IMR-90 (cell line): ENCODE data around the gene CCDC167. TPM values are rescaled to one million over a fixed set of nuclear protein-coding genes. Genes with fewer than 3 reads are reported as not detected.

ENCODE experiments used
- ATAC-seq: fragments of 200-7000 bp; cut with Tn5 transposase; 2 replicates; pipeline ENCODE4 v1.9.1; 2020; ENCODE audit warnings: low read depth, mild to moderate bottlenecking, moderate library complexity
- BruUV-seq: library from RNA; stranded (reverse); fragments of 400-500 nt; replicated peaks from 2 replicates; lab custom pipeline; 2021; lab: Mats Ljungman, UMichigan
- CTCF ChIA-PET: fragments of 300-600 bp; formaldehyde crosslinking; extraction: SDS; loops from one replicate; lab custom pipeline; 2021; ENCODE audit warnings: antibody characterized with exemption; lab: Yijun Ruan, JAX
- POLR2A ChIA-PET: fragments of 300-600 bp; sonication (Branson Sonifier 250); formaldehyde crosslinking; loops from one replicate; lab custom pipeline; 2022; ENCODE audit warnings: antibody characterized with exemption; ENCODE audit not compliant: unreplicated experiment; lab: Charles Lee
- DNase-seq: peaks from one replicate; pipeline ENCODE4 v3.0.0; 2013
- H2AFZ ChIP-seq: replicated peaks from 2 replicates; pipeline ENCODE3; 2013; ENCODE audit warnings: low read length, mild to moderate bottlenecking; ENCODE audit not compliant: poor library complexity
- H2AK5ac ChIP-seq: 2 replicates; pipeline ENCODE4 v1.6.1; 2013; ENCODE audit warnings: low read depth, low read length, inconsistent platforms
- H2AK9ac ChIP-seq: replicated peaks from 2 replicates; pipeline ENCODE3; 2013; ENCODE audit warnings: mild to moderate bottlenecking, low read depth, low read length, moderate library complexity; ENCODE audit not compliant: poor library complexity
- H2BK120ac ChIP-seq: 2 replicates; pipeline ENCODE4 v1.6.1; 2013; ENCODE audit warnings: low read depth, low read length, inconsistent platforms
- H2BK15ac ChIP-seq: 3 replicates; pipeline ENCODE4 v1.6.1; 2013; ENCODE audit warnings: low read depth, low read length, inconsistent platforms
- H2BK20ac ChIP-seq: 2 replicates; pipeline ENCODE4 v1.6.1; 2013; ENCODE audit warnings: low read depth, mild to moderate bottlenecking, inconsistent platforms, low read length, moderate library complexity
- H2BK5ac ChIP-seq: 2 replicates; pipeline ENCODE4 v1.6.1; 2013; ENCODE audit warnings: mild to moderate bottlenecking, low read depth, low read length, inconsistent platforms; ENCODE audit not compliant: poor library complexity, severe bottlenecking
- H3K14ac ChIP-seq: replicated peaks from 2 replicates; pipeline ENCODE4 v1.6.1; 2013; ENCODE audit warnings: low read depth, low read length, inconsistent platforms
- H3K18ac ChIP-seq: 2 replicates; pipeline ENCODE4 v1.6.1; 2013; ENCODE audit warnings: low read depth, low read length, control low read depth
- H3K23ac ChIP-seq: 2 replicates; pipeline ENCODE4 v1.6.1; 2013; ENCODE audit warnings: low read depth, low read length, inconsistent platforms
- H3K27ac ChIP-seq: 2 replicates; pipeline ENCODE4 v1.5.1; 2013; ENCODE audit warnings: mild to moderate bottlenecking, control low read depth, low read length; ENCODE audit not compliant: insufficient read depth
- H3K27me3 ChIP-seq: 2 replicates; pipeline ENCODE4 v1.6.1; 2013; ENCODE audit warnings: low read length; ENCODE audit not compliant: control insufficient read depth, insufficient read depth
- H3K36me3 ChIP-seq: 2 replicates; pipeline ENCODE4 v1.6.1; 2013; ENCODE audit warnings: low read length, mixed read lengths; ENCODE audit not compliant: control insufficient read depth, insufficient read depth
- H3K4ac ChIP-seq: 2 replicates; pipeline ENCODE4 v1.6.1; 2013; ENCODE audit warnings: low read depth, low read length, inconsistent platforms
- H3K4me1 ChIP-seq: 2 replicates; pipeline ENCODE4 v1.6.1; 2013; ENCODE audit warnings: low read length, mixed read lengths; ENCODE audit not compliant: control insufficient read depth, insufficient read depth
- H3K4me2 ChIP-seq: 2 replicates; pipeline ENCODE4 v1.6.1; 2013; ENCODE audit warnings: low read depth, mild to moderate bottlenecking, control low read depth, low read length, moderate library complexity
- H3K4me3 ChIP-seq: 2 replicates; pipeline ENCODE4 v1.5.1; 2013; ENCODE audit warnings: low read depth, mild to moderate bottlenecking, control low read depth, low read length, moderate library complexity; ENCODE audit not compliant: insufficient read depth
- H3K56ac ChIP-seq: 2 replicates; pipeline ENCODE4 v1.6.1; 2013; ENCODE audit warnings: low read length, inconsistent platforms; ENCODE audit not compliant: insufficient read depth; ENCODE audit errors: extremely low read depth
- H3K79me1 ChIP-seq, 2 experiments: 2 replicates each; pipeline ENCODE4 v1.6.1; 2013; ENCODE audit warnings: low read length in 2 of 2, inconsistent platforms in 1 of 2, low read depth in 1 of 2
- H3K9ac ChIP-seq: 2 replicates; pipeline ENCODE4 v1.6.1; 2013; ENCODE audit warnings: low read depth, low read length, control low read depth
- H3K9me1 ChIP-seq: 2 replicates; pipeline ENCODE4 v1.6.1; 2013; ENCODE audit warnings: low read length, inconsistent platforms; ENCODE audit not compliant: insufficient read depth
- H3K9me3 ChIP-seq: 2 replicates; pipeline ENCODE4 v1.6.1; 2013; ENCODE audit warnings: low read length; ENCODE audit not compliant: control insufficient read depth, insufficient read depth
- H4K20me1 ChIP-seq: 2 replicates; pipeline ENCODE4 v1.6.1; 2013; ENCODE audit warnings: low read length, inconsistent platforms; ENCODE audit not compliant: insufficient read depth
- H4K5ac ChIP-seq: 2 replicates; pipeline ENCODE4 v1.6.1; 2013; ENCODE audit warnings: mild to moderate bottlenecking, low read depth, low read length, control low read depth
- H4K8ac ChIP-seq, 2 experiments: 2 replicates each; pipeline ENCODE4 v1.6.1; 2013; ENCODE audit warnings: low read depth in 2 of 2, low read length in 2 of 2, control low read depth in 1 of 2, inconsistent platforms in 1 of 2
- H4K91ac ChIP-seq: 2 replicates; pipeline ENCODE4 v1.6.1; 2013; ENCODE audit warnings: low read depth, low read length, inconsistent platforms; ENCODE audit not compliant: insufficient read depth
- BHLHE40 ChIP-seq: fragments of 150-350 bp; IDR thresholded peaks from 2 replicates; pipeline ENCODE4 v1.6.1; 2016; ENCODE audit warnings: mild to moderate bottlenecking, low read depth, low read length
- CHD1 ChIP-seq: IDR thresholded peaks from 2 replicates; pipeline ENCODE4 v1.6.1; 2012; ENCODE audit warnings: low read depth, low read length, improper control_type of control experiment
- CTCF ChIP-seq: conservative IDR thresholded peaks from 2 replicates; pipeline ENCODE4 v1.5.1; 2012; ENCODE audit warnings: mild to moderate bottlenecking, low read depth, low read length, improper control_type of control experiment
- ELK1 ChIP-seq: fragments of 150-350 bp; IDR thresholded peaks from 2 replicates; pipeline ENCODE4 v1.6.1; 2016; ENCODE audit warnings: low read depth, mild to moderate bottlenecking, low read length, moderate library complexity, borderline replicate concordance
- FOS ChIP-seq: fragments of 150-350 bp; IDR thresholded peaks from 2 replicates; pipeline ENCODE4 v1.6.1; 2016; ENCODE audit warnings: low read depth, low read length
- MAFK ChIP-seq: IDR thresholded peaks from 2 replicates; pipeline ENCODE4 v1.6.1; 2012; ENCODE audit warnings: low read depth, low read length, improper control_type of control experiment
- MAZ ChIP-seq: IDR thresholded peaks from 2 replicates; pipeline ENCODE4 v1.6.1; 2012; ENCODE audit warnings: low read depth, mild to moderate bottlenecking, low read length, improper control_type of control experiment, moderate library complexity, borderline replicate concordance
- MXI1 ChIP-seq: IDR thresholded peaks from 2 replicates; pipeline ENCODE4 v1.6.1; 2012; ENCODE audit warnings: low read depth, mild to moderate bottlenecking, low read length, moderate library complexity, borderline replicate concordance
- NFE2L2 ChIP-seq: fragments of 150-350 bp; IDR thresholded peaks from 2 replicates; pipeline ENCODE4 v1.6.1; 2016; ENCODE audit warnings: low read depth, mild to moderate bottlenecking, low read length
- POLR2A ChIP-seq: IDR thresholded peaks from 2 replicates; pipeline ENCODE4 v1.6.1; 2012; ENCODE audit warnings: mild to moderate bottlenecking, low read depth, low read length
- RAD21 ChIP-seq: IDR thresholded peaks from 2 replicates; pipeline ENCODE4 v1.6.1; 2012; ENCODE audit warnings: low read length, improper control_type of control experiment
- RCOR1 ChIP-seq: IDR thresholded peaks from 2 replicates; pipeline ENCODE4 v1.6.1; 2012; ENCODE audit warnings: mild to moderate bottlenecking, low read length, improper control_type of control experiment; ENCODE audit not compliant: insufficient replicate concordance
- RFX5 ChIP-seq: IDR thresholded peaks from 2 replicates; pipeline ENCODE4 v1.8.0; 2012; ENCODE audit warnings: low read depth, mild to moderate bottlenecking, low read length, moderate library complexity
- SMC3 ChIP-seq: fragments of 150-350 bp; IDR thresholded peaks from 2 replicates; pipeline ENCODE4 v1.6.1; 2016; ENCODE audit warnings: low read depth, mild to moderate bottlenecking, antibody characterized with exemption, low read length, moderate library complexity
- WGBS, 2 experiments: methylation state at CpG; one replicate each; pipeline versions ENCODE4 v1.1.5 to v1.1.7; 2013; ENCODE audit warnings: missing lambda C conversion rate in 2 of 2; ENCODE audit not compliant: insufficient read length in 1 of 2; ENCODE audit errors: extremely low coverage in 2 of 2; 5-methylcytosine and 5-hydroxymethylcytosine counted together
- dilution Hi-C: fragments of 300-500 bp; cut with HindIII; formaldehyde crosslinking; loops from one replicate; pipeline ENCODE4 v1.14.3; 2018; ENCODE audit warnings: low sequenced_read_pairs; ENCODE audit not compliant: unreplicated experiment
- in situ Hi-C: fragments of 300-500 bp; cut with MboI; formaldehyde crosslinking; loops from 3 replicates; pipeline ENCODE4 v1.14.3; 2019; ENCODE audit warnings: low sequenced_read_pairs, inconsistent platforms, mixed read lengths
- intact Hi-C: fragments of 100-400 bp; cut with micrococcal nuclease; formaldehyde crosslinking; loops from 2 replicates; pipeline ENCODE4 v1.10.0; 2022
- polyA plus RNA-seq, 3 experiments: library from polyadenylated mRNA; depleted of rRNA; stranded (reverse); fragments of >200 nt; gene quantifications; 2 replicates each; pipeline ENCODE4 v1.2.3, GENCODE V29; 2012; ENCODE audit warnings: low replicate concordance in 1 of 3
- total RNA-seq: library from RNA; depleted of rRNA; stranded (reverse); fragments of >200 nt; gene quantifications from 2 replicates; pipeline ENCODE4 v1.2.3, GENCODE V29; 2012
- TF ChIP-seq, protein P1 (sequence below): fragments of 150-350 bp; IDR thresholded peaks from 2 replicates; pipeline ENCODE4 v1.6.1; 2017; ENCODE audit warnings: mild to moderate bottlenecking, antibody characterized with exemption, low read length, low read depth

Gene CCDC167
- total and polyA plus RNA-seq, 2 of the 4 experiments (the other 2 are of a cell fraction): 35.8 to 96.8 TPM

DNA sequence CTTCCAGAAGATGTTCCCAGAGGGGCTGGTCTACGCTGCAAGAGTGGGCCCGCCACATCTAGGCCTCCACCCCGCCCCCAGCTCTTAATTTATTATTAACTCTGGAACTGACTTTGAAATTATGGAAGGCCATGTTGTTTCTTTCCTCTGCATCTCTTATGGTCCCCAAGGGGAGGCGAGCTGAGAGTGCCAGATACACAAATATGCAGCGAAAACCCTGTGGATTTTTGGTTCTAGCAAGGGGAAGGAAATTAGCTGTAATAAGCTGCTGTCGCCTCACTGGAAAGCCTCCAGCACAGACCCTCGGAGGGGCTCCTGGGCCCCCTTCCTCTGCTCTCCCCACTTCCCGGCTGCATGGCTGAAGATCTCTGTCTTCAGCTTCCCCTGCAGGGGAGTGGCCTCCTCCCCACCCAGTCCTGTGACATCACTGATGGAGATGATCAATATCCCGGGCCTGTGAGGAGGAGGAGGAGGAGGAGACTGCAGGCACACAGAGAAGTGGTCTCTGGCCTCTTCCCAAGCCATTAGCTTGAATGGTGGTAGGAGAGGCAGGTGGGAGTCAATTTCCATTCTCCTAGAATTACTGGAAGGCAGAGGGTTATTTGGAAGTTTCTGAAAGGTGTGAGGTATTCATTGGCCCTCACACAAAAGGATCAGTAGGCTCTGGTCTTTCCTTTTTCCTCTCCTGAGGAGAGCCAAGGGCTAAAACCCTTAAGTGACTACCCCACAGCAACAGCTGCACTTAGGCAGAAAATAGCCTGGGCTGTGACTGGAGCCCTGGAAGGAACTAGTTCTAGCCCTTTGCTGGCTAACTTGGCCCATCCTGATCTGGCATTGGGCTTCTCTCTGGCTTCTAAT, 39.7 kb upstream of the CCDC167 start:
- Histone ChIP-seq H3K9ac (no peak overlapping the region), H3K27ac (no peak overlapping the region), H2BK5ac (no peak overlapping the region), H2AK5ac (no peak overlapping the region), H2AK9ac (no peak overlapping the region), H4K8ac (no peak overlapping the region), H3K4me1 (peaks cover 4% of the 10 kb centered on the region; the same call in 1 of the 2 replicates), H3K23ac (no peak overlapping the region), H3K27me3 (peaks cover 66% of the 10 kb centered on the region), H4K5ac (no peak overlapping the region), H2BK15ac (no peak overlapping the region), H3K36me3 (no peaks in the 10 kb centered on the region), H2AFZ (no peak overlapping the region), H2BK120ac (no peak overlapping the region), H3K9me3 (no peaks in the 10 kb centered on the region), H2BK20ac (no peak overlapping the region), H3K4me3 (no peak overlapping the region), H3K9me1 (no peaks in the 10 kb centered on the region), H3K18ac (no peak overlapping the region), H3K4ac (no peak overlapping the region), H4K20me1 (no peaks in the 10 kb centered on the region), H3K56ac (no peak overlapping the region), H3K4me2 (no peak overlapping the region), H3K79me1 (no peaks in the 10 kb centered on the region), H4K91ac (no peak overlapping the region), H3K14ac (no peak overlapping the region)
- WGBS, 2 experiments: no CpG with 5 or more reads among the region's 9 CpGs
- intact Hi-C loops (no loop called here), in situ Hi-C loops (no loop called here), dilution Hi-C loops (no loop called here)
- no peak for ATAC-seq
- DNase-seq: no peak
- no TSS peak for BruUV-seq
- ChIA-PET POLR2A (no interaction called here), CTCF (interaction anchor here (1.0 to 1.9 kb wide), 2 partner anchors 22 to 26 kb away, joined by 3 to 5 read pairs; no protein-coding TSS in a partner anchor)
- TF ChIP-seq NFE2L2 (no peak), FOS (no peak), ELK1 (no peak), POLR2A (no peak), BHLHE40 (no peak), RCOR1 (no peak), SMC3 (no peak), RFX5 (no peak), RAD21 (no peak), CHD1 (no peak), CTCF (no peak), MAFK (no peak), MAZ (no peak), MXI1 (no peak)
- TF ChIP-seq, protein P1, sequence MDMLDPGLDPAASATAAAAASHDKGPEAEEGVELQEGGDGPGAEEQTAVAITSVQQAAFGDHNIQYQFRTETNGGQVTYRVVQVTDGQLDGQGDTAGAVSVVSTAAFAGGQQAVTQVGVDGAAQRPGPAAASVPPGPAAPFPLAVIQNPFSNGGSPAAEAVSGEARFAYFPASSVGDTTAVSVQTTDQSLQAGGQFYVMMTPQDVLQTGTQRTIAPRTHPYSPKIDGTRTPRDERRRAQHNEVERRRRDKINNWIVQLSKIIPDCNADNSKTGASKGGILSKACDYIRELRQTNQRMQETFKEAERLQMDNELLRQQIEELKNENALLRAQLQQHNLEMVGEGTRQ: no peak
